HEK293T (cell line): ENCODE measurements around the gene RSRC1.

ENCODE experiments used
- FOXK2 ChIP-seq: fragments of 450-650 bp; IDR thresholded peaks from 2 replicates; pipeline ENCODE4 v1.6.1; 2016; ENCODE audit warnings: mild to moderate bottlenecking
- TARDBP ChIP-seq: fragments of 450-650 bp; IDR thresholded peaks from 2 replicates; pipeline ENCODE4 v1.6.1; 2016

DNA sequence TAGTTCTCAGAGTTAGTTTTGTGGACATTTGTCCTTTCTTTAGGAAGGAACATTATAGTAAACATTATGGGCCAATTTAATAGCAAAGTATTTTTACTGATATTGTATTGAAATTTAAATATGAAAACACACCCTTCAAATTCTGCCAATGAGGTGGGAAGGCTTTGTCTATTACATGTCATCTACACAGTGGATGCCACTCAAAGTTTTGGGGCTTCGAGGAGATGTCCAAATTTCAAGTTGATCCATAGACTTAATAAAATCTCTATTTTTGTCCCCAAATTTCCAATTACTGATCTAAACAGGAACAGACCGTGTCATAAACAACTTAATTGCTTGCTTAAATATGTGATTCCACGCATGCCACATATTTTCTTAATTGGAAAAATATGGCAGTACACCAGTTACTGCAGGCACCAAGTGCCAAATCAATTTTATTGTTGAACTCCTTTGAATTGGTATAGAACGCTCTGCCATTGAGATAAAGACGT lies 5.4 kb upstream of the RSRC1 start:
- no peak for TF ChIP-seq TARDBP
- TF ChIP-seq FOXK2: no peak
